NT2/D1 (cell line): ENCODE data around the gene EIF2B4.

Experiments
- YY1 ChIP-seq: IDR thresholded peaks from 2 replicates; pipeline ENCODE4 v1.6.1; 2011; ENCODE audit not compliant: insufficient read length, insufficient read depth
- ZNF274 ChIP-seq: IDR thresholded peaks from 2 replicates; pipeline ENCODE4 v1.6.1; 2011; ENCODE audit warnings: mild to moderate bottlenecking, low read depth, low read length

GRCh38 chr2:27372937-27373336 lies 2.8 kb upstream of the EIF2B4 start:
- TF ChIP-seq YY1 (no peak), ZNF274 (no peak)
